Measurements from ENCODE around the gene KBTBD13.
"Not testable (repeated sequence)": the region's sequence is repeated elsewhere in the genome, so short reads cannot be mapped to it uniquely, and the experiment has no call there.

The KBTBD13 gene

DNA sequence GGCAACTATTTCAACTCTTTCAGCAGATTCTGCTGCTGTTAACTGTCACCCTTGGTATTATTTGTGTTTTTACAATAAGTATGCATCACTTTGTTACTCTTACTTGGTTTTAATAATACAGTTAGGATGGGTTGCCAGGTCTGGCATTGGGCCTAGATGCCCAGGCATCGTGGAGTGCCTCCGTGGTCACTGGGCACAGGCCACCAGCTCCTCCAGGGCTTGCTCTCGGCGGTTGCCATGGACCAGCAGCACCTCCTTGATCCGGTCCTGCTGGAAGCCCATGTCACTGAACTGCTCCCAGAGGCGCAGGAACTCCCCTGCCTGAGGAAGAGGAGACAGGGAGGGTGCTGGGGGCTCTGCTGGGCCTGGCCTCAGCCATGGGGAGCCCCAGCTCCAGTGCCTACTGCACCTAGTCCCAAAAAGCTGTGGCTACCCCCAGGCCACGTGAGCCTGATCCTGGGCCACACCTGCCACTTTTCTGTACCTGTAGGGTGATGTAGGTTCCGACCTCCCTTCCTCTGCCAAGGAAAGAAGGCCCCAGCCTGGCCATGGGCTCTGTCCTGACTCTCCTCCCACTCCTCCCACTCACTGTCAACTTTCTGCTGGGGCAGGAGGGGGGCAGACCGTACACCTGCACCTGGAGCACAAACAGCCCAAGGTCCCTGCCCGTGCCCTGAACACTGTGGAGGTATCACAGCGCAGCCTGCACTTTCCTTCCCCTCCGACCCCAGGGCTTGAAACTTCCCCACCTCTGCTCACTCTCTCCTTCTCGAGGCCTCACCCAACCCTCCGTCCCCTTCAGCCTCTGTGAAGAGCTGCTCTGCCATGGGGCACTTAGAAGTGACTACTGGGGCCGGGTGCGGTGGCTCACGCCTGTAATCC lies 16.6 kb downstream of the KBTBD13 start:
- FAIRE-seq: no peak

- FAIRE-seq: not testable (repeated sequence)
These were observed 17.2 kb downstream of the KBTBD13 start for GRCh38 chr15:65093793-65094170.

DNA sequence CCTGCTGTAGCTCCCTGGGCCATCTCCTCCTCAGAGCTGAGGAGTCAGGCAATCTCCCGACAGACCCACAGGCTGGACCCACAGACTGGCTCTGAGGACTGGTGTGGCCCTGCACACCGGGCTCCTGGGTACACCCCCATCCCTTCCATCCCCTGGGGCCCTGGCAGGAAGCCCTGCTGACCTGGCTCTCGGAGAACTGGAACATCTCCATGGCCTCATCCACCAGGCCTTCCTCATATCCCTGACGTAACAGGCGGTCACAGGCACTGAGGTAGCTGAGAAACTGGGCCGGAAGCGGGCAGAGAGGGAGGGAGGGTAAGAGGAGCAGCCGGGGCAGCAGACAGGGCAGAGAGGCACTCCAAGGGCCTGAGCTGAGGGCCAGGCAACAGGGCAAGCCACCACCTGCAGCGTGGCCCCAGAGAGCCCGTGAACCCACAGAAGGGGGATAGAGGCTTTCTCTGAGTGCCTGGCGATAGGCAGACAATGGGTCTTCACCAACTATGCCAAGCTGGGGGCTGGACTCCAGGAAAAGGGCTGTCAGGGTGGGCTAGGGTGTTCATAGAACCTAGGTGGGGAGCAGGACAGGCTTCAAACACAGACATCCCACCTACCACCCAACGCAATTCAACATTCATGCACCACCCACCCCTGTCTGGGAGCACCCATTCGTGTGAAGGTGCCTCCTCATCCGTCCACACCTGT lies 17.9 kb downstream of the KBTBD13 start:
- FAIRE-seq: no peak

DNA sequence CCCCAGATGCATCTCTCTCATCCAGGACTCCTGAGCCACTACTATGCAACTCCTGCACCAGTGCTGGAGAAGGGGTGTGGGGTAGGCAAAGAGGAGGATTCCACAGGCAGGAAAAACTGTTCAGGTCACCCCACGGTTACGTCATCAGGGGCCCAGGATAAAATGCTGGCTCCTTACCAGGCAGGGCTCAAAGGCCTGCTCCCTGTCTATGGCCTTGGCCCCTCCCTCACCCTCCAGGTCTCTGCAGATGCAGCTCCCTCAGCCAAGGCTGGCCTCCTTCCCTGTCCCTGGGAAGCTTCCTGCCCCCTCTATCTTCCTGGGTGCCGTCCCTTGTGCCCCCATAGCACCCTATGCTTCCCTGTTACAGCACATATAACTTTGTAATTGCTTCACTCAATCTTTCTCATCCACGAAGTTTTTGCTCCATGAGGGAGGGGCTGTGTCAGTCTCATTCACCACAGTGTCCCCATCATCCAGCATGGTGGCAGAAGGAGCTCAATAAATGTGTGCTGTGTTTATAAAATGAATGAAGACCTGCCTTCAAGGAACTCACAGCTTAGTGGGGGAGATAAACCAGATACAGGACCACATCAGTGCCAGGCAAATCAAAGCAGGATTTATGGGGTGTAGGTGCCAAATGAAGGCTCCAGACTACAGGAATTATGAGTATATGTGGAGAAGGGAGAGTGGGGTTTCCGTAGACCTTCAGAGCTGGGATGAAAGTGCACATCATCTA lies 18.6 kb downstream of the KBTBD13 start:
- no peak for FAIRE-seq

- FAIRE-seq: no peak
These were observed 19.2 kb downstream of the KBTBD13 start for GRCh38 chr15:65095747-65096104.

GRCh38 chr15:65096481-65097385 lies 20.2 kb downstream of the KBTBD13 start:
- FAIRE-seq: no peak

DNA sequence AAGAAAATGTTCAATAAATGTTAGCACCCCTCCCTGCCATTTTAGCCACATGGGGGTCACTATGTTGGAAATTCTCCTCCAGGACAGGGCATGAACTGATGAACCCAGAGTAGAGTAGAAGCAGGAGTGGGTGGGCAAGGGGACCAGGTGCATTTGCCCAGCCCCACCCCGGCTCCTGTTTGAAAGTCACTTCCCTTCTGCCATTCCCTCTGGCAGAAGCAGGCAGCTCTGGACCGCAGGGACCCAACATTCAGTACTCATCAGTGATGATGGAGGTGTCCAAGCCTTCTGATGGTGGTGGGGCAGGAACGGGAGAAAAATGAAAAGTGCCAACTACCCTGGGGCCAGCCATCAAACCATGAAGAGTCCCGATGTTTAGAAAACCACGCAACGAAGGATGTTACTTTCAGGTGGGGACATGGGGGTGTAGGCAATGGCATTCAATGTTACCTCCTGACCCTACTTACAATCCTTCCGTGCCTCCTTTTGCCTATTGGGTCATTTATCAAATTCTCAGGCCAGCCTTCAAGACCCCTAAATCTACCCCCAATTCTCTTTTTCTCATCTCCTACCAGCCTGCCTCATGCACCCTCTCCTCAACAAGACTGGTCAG lies 21.2 kb downstream of the KBTBD13 start:
- FAIRE-seq: no peak

- no peak for FAIRE-seq
These were observed 22.8 kb downstream of the KBTBD13 start for GRCh38 chr15:65099336-65099735.

- FAIRE-seq: not testable (repeated sequence)
These were observed 23.3 kb downstream of the KBTBD13 start for GRCh38 chr15:65099801-65100200.

- no peak for FAIRE-seq
These were observed 23.9 kb downstream of the KBTBD13 start for GRCh38 chr15:65100442-65100841.

GRCh38 chr15:65101411-65101890 lies 24.9 kb downstream of the KBTBD13 start:
- peak; percentile 63 for FAIRE-seq

DNA sequence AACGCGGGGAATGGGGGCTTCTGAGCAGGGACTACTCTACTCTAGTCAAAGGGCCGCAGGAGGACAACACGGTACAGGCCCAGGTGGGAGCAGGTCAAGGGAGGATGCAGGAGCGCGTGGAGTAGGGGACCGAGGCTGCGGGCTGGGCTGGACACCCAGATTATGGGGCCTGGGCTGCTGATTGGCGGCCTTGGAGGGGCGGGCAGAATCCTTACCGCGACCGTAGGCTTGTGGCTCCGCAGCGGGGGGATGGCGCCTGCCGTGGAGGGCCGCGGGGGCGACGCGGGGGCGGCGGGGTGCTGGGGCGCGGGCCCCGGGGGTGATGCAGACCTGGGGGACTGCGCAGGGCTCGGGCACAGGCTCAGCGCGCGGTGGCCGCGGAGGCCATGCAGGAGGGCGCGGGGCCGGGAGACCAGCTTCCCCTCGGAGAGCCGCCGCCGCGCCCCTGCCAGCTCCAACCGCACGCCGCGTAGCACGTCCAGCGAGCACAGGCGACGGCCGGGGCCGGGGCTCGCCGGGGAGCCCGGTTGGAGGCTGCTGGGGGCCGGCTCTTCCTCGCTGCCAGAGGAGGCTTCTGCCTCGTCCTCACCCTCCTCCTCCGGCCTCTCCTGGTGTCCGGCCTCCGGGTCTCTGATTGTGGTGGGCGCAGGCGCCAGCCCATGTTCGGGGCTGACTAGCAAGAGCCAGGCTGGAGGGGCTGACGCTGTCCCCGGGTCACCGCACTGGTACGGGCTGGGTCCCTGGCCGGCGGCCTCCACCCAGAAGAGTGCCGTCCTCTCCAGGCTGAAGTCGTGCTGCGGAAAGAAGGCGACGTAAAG lies 25.6 kb downstream of the KBTBD13 start:
- no peak for FAIRE-seq

DNA sequence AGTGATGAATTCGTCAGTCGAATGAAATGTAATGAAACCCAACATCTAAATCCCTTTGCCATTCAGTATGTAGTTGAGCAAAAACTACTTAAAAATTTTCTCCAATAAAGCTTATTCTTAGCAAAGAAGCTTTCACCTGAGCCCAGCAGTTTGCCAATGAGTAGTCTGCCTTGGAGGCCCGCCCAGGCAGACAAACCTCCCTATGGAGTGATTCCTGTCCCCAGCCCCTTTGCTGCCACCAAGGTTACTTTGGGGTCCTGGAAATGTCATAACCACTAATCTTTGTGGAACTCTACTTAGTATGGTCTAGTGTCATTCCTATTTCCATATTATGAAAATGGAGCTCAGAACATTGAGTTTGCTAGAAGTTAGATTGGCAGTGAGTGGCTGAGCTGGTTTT lies 26.4 kb downstream of the KBTBD13 start:
- no peak for FAIRE-seq

GRCh38 chr15:65105038-65105437 lies 28.5 kb downstream of the KBTBD13 start:
- FAIRE-seq: no peak

DNA sequence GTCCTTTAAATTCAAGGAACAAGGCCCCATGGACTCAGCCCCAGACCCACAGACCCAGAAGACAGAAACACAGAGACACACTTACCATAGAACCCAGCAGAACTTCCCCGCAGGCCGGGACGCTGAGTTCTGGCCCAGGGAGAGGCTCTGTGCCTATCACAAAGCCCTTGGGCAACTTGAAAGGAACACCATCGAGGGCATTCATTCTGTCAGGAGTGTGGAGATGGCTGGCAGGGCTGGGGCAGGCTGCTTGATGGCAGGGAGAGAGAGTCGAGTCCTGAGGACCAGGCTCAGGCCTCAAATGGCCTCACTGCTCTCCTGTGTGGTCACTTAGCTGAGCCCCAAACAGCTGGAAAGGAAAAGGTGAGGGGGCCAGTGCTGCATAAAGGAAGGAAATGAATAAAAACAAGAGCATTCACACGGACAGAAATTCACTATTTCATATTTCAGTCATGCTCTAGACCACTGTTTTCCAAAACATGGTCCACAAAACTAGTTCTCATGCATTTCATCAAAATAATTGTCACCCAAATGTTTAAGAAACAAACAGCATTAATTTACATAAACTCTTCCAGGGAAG lies 29.6 kb downstream of the KBTBD13 start:
- FAIRE-seq: no peak

DNA sequence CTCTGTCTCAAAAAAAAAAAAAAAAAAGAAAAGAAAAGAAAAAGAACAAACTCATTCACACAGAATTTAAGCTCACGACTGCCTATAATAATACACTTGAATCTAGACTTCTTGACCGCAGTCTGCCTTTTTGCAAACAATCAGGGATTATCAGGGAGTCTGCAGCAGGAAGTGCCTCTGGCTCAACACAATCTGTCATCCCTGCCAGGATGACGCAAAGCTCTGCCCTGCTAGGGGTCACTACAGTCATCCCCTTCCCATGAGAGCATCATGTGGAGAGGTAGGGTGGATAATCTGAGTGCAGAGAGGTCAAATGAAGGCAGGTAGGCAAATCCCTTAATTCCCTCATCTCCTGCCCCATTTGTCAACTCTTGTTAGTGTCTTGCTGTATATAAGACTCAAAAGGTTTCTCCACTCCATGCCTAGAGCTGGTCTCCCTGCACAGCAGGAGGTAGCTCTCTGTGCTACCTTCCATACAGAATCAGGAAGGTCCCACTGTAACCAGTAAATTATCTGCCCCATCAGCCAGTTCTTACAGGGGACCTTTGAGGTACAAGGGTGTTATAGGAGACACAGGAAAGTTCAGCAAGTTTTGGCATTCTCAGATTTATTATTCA lies 34.2 kb downstream of the KBTBD13 start:
- no peak for FAIRE-seq

DNA sequence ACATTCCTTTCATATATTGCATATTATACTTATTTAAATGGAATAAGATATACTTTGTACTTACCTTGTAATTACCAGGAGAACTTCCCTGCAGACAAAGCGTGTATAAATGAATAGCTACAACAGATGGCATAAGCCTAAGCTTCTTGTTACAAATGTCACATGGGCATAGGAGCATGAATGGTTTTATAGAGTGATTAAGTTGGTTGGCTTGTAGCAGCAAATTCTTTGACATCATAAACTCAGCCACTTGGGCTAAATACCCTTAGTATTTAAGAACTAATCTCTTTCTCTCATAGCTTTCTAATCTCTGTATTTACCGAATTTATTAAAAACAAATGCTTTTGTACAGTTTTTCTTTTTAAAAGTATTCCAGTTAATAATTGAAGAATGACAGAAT lies 38.5 kb downstream of the KBTBD13 start, which contains the start of gene UBAP1L:
UBAP1L (minus strand) TSS at position 115 of the 400 bp plus-strand sequence. CDS start 8,985 bp downstream, outside the sequence.
- FAIRE-seq: no peak

DNA sequence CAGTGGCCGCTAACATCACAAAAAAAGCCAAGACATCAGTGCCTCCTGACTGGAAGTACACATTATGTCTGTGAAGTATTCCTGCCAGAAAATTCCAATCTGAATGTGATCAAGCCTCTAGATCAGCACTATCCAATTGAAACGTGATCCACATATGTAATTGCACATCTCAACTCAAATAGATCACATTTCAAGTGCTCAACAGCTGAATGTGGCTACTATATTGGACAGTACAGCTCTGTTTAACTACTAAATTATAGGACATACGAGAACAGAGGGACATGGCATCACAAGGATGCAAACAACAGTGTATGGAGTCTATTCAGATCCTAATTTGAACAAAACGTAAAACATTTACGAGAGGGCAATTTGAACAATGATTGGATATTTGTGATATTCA lies 39.0 kb downstream of the KBTBD13 start:
- FAIRE-seq: no peak

All from G401.6 (cell line).